Liver (tissue), 9 donors: ENCODE results near the gene CDK10. TPM values are rescaled to one million over a fixed set of nuclear protein-coding genes. Genes with fewer than 3 reads are reported as not detected.

Experiments
- DNase-seq: peaks from one replicate; pipeline ENCODE4 v3.0.0-alpha.2; 2017; ENCODE audit warnings: low spot score
- H3K27ac ChIP-seq, 2 donors: one replicate each; pipeline ENCODE4 v1.7.0; 2013; ENCODE audit warnings: inconsistent platforms in 2 of 2, low read length in 2 of 2, control low read depth in 1 of 2, low read depth in 1 of 2, mild to moderate bottlenecking in 1 of 2
- H3K27me3 ChIP-seq, 4 donors: one replicate each; pipeline versions ENCODE4 v1.6.1 to v1.7.0; 2013; ENCODE audit warnings: low read length in 3 of 4, inconsistent platforms in 1 of 4, mild to moderate bottlenecking in 1 of 4, moderate library complexity in 1 of 4; ENCODE audit not compliant: control insufficient read depth in 4 of 4, insufficient read depth in 4 of 4
- H3K36me3 ChIP-seq, 4 donors: one replicate each; pipeline versions ENCODE4 v1.6.1 to v1.7.0; 2013; ENCODE audit warnings: low read length in 3 of 4, mild to moderate bottlenecking in 3 of 4, low read depth in 1 of 4, moderate library complexity in 1 of 4; ENCODE audit not compliant: control insufficient read depth in 4 of 4, insufficient read depth in 3 of 4
- H3K4me1 ChIP-seq, 4 donors: one replicate each; pipeline versions ENCODE4 v1.6.1 to v1.7.0; 2013; ENCODE audit warnings: low read length in 3 of 4, mild to moderate bottlenecking in 3 of 4, moderate library complexity in 1 of 4; ENCODE audit not compliant: control insufficient read depth in 4 of 4, insufficient read depth in 4 of 4
- H3K4me3 ChIP-seq, 3 donors: one replicate each; pipeline versions ENCODE4 v1.6.1 to v1.7.0; 2013; ENCODE audit warnings: low read length in 3 of 3, control low read depth in 1 of 3, low read depth in 1 of 3, mild to moderate bottlenecking in 1 of 3
- H3K9ac ChIP-seq, 2 donors: one replicate each; pipeline ENCODE4 v1.7.0; 2013; ENCODE audit warnings: low read length in 2 of 2, mild to moderate bottlenecking in 2 of 2, moderate library complexity in 2 of 2, control low read depth in 1 of 2, low read depth in 1 of 2
- H3K9me3 ChIP-seq, 4 donors: one replicate each; pipeline versions ENCODE4 v1.6.1 to v1.7.0; 2013; ENCODE audit warnings: low read length in 3 of 4; ENCODE audit not compliant: control insufficient read depth in 4 of 4
- EGR1 ChIP-seq, 2 donors: IDR thresholded peaks; 2 replicates each; pipeline ENCODE4 v1.6.1; 2016 to 2018; ENCODE audit warnings: antibody characterized with exemption in 2 of 2, low read depth in 2 of 2
- FOXA1 ChIP-seq: IDR thresholded peaks from 2 replicates; pipeline ENCODE4 v1.6.1; 2016; ENCODE audit warnings: antibody characterized with exemption
- FOXA2 ChIP-seq: IDR thresholded peaks from 2 replicates; pipeline ENCODE4 v1.6.1; 2016; ENCODE audit warnings: antibody characterized with exemption
- GABPA ChIP-seq, 2 donors: IDR thresholded peaks in 1 of 2; conservative IDR thresholded peaks in 1 of 2; 2 replicates each; pipeline ENCODE4 v1.6.1; 2016; ENCODE audit warnings: antibody characterized with exemption in 2 of 2, mild to moderate bottlenecking in 1 of 2, moderate library complexity in 1 of 2
- HNF4A ChIP-seq, 2 donors: conservative IDR thresholded peaks; 2 replicates each; pipeline ENCODE4 v1.6.1; 2016; ENCODE audit warnings: antibody characterized with exemption in 2 of 2, mild to moderate bottlenecking in 2 of 2
- HNF4G ChIP-seq: IDR thresholded peaks from 2 replicates; pipeline ENCODE4 v1.6.1; 2016; ENCODE audit warnings: antibody characterized with exemption
- JUND ChIP-seq, 2 donors: IDR thresholded peaks; 2 replicates each; pipeline ENCODE4 v1.6.1; 2016; ENCODE audit warnings: antibody characterized with exemption in 2 of 2
- RAD21 ChIP-seq, 2 donors: IDR thresholded peaks; 2 replicates each; pipeline ENCODE4 v1.6.1; 2016; ENCODE audit warnings: antibody characterized with exemption in 2 of 2, mild to moderate bottlenecking in 2 of 2
- RXRA ChIP-seq, 2 donors: IDR thresholded peaks; 2 replicates each; pipeline ENCODE4 v1.6.1; 2017 to 2018; ENCODE audit warnings: antibody characterized with exemption in 2 of 2, mild to moderate bottlenecking in 1 of 2
- SP1 ChIP-seq: IDR thresholded peaks from 2 replicates; pipeline ENCODE4 v1.6.1; 2018; ENCODE audit warnings: antibody characterized with exemption, mild to moderate bottlenecking
- TAF1 ChIP-seq: conservative IDR thresholded peaks from 2 replicates; pipeline ENCODE4 v1.6.1; 2016; ENCODE audit warnings: antibody characterized with exemption, mild to moderate bottlenecking
- YY1 ChIP-seq: IDR thresholded peaks from 2 replicates; pipeline ENCODE4 v1.6.1; 2016; ENCODE audit warnings: antibody characterized with exemption, mild to moderate bottlenecking
- WGBS: extraction: QIAGEN DNeasy Blood & Tissue Kit; methylation state at CpG from one replicate; pipeline ENCODE4 v1.1.7; 2013; 5-methylcytosine and 5-hydroxymethylcytosine counted together
- polyA plus RNA-seq, 2 donors: library from polyadenylated mRNA; stranded (reverse) in 1 of 2; unstranded in 1 of 2; fragments of 200-250 nt in 1 of 2; fragments of >200 nt in 1 of 2; fragmentation: Nextera tagmentation in 1 of 2; extraction: Ambion mirVana in 1 of 2; gene quantifications; one replicate each; pipeline versions ENCODE4 v1.2.1 to v1.2.3, GENCODE V29; 2013 to 2015
- total RNA-seq, 2 donors: library from RNA; depleted of rRNA; stranded (reverse); fragments of >200 nt; gene quantifications; one replicate each; pipeline ENCODE4 v1.2.3, GENCODE V29; 2014
- TF ChIP-seq, protein P1 (sequence below): fragments of 150-350 bp; IDR thresholded peaks from 2 replicates; pipeline ENCODE4 v1.5.1; 2017; ENCODE audit warnings: improper control_type of control experiment, low read depth, low read length; ENCODE audit not compliant: missing input control
- TF ChIP-seq, protein P2 (sequence below): IDR thresholded peaks from 2 replicates; pipeline ENCODE4 v1.6.1; 2016; ENCODE audit warnings: antibody characterized with exemption
- TF ChIP-seq, protein P3 (sequence below): IDR thresholded peaks from 2 replicates; pipeline ENCODE4 v1.6.1; 2016; ENCODE audit warnings: antibody characterized with exemption, mild to moderate bottlenecking
- TF ChIP-seq, protein P4 (sequence below): IDR thresholded peaks from 2 replicates; pipeline ENCODE4 v1.6.1; 2016; ENCODE audit warnings: antibody characterized with exemption
- TF ChIP-seq, protein P5 (sequence below): IDR thresholded peaks from 2 replicates; pipeline ENCODE4 v1.6.1; 2016; ENCODE audit warnings: antibody characterized with exemption
- donor health status: healthy.
- donor health status: healthy.
- donor health status: healthy.
- donor health status: healthy.
- donor health status: healthy.

CDK10 gene
- total and polyA plus RNA-seq, 4 donors = 25.1 to 81.2 (median 56.0) TPM

DNA sequence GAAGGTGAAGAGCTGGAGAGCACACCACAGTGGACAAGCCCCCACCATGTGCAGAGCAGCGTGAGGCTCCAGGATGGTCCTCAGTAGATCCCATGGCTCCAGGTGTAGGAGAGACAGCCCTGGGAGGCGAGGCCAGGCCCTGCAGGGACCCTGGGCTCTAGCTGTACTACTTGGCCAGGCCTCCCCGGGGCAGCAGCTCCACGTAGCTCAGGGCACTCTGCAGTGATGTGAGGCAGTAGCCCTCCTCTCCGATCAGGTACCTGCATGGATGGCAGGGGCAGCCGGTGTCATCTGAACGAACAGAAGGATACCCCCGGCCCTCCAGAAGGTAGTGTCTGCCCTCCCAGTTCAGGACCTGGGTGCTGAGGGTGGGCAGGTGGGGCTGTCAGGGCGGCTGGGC lies 21.2 kb downstream of the CDK10 start:
- DNase-seq = no peak
- H3K27ac ChIP-seq = no peak overlapping the region
- no peak for TF ChIP-seq FOXA2
- TF ChIP-seq, protein P1, sequence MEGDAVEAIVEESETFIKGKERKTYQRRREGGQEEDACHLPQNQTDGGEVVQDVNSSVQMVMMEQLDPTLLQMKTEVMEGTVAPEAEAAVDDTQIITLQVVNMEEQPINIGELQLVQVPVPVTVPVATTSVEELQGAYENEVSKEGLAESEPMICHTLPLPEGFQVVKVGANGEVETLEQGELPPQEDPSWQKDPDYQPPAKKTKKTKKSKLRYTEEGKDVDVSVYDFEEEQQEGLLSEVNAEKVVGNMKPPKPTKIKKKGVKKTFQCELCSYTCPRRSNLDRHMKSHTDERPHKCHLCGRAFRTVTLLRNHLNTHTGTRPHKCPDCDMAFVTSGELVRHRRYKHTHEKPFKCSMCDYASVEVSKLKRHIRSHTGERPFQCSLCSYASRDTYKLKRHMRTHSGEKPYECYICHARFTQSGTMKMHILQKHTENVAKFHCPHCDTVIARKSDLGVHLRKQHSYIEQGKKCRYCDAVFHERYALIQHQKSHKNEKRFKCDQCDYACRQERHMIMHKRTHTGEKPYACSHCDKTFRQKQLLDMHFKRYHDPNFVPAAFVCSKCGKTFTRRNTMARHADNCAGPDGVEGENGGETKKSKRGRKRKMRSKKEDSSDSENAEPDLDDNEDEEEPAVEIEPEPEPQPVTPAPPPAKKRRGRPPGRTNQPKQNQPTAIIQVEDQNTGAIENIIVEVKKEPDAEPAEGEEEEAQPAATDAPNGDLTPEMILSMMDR = no peak
- TF ChIP-seq HNF4G = no peak
- TF ChIP-seq, protein P2, sequence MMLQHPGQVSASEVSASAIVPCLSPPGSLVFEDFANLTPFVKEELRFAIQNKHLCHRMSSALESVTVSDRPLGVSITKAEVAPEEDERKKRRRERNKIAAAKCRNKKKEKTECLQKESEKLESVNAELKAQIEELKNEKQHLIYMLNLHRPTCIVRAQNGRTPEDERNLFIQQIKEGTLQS = no peak
- no peak for TF ChIP-seq FOXA1
- TF ChIP-seq, protein P3, sequence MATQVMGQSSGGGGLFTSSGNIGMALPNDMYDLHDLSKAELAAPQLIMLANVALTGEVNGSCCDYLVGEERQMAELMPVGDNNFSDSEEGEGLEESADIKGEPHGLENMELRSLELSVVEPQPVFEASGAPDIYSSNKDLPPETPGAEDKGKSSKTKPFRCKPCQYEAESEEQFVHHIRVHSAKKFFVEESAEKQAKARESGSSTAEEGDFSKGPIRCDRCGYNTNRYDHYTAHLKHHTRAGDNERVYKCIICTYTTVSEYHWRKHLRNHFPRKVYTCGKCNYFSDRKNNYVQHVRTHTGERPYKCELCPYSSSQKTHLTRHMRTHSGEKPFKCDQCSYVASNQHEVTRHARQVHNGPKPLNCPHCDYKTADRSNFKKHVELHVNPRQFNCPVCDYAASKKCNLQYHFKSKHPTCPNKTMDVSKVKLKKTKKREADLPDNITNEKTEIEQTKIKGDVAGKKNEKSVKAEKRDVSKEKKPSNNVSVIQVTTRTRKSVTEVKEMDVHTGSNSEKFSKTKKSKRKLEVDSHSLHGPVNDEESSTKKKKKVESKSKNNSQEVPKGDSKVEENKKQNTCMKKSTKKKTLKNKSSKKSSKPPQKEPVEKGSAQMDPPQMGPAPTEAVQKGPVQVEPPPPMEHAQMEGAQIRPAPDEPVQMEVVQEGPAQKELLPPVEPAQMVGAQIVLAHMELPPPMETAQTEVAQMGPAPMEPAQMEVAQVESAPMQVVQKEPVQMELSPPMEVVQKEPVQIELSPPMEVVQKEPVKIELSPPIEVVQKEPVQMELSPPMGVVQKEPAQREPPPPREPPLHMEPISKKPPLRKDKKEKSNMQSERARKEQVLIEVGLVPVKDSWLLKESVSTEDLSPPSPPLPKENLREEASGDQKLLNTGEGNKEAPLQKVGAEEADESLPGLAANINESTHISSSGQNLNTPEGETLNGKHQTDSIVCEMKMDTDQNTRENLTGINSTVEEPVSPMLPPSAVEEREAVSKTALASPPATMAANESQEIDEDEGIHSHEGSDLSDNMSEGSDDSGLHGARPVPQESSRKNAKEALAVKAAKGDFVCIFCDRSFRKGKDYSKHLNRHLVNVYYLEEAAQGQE = no peak
- TF ChIP-seq EGR1 (IDR thresholded peaks at IDR 0.05; ENCODE audit: low read depth in 2 of 2) = no peak
- H3K9me3 ChIP-seq = no peaks in the 10 kb centered on the region
- H3K27me3 ChIP-seq = no peaks in the 10 kb centered on the region
- H3K4me1 ChIP-seq = peaks cover 0 to 12% (median 9%) of the 10 kb centered on the region in 4 donors
- 93% methylated on average over 9 of the region's 9 CpGs for WGBS
- H3K4me3 ChIP-seq = no peak overlapping the region
- H3K36me3 ChIP-seq = peaks cover 0 to 6% (median 1%) of the 10 kb centered on the region in 4 donors
- no peak overlapping the region for H3K9ac ChIP-seq

DNA sequence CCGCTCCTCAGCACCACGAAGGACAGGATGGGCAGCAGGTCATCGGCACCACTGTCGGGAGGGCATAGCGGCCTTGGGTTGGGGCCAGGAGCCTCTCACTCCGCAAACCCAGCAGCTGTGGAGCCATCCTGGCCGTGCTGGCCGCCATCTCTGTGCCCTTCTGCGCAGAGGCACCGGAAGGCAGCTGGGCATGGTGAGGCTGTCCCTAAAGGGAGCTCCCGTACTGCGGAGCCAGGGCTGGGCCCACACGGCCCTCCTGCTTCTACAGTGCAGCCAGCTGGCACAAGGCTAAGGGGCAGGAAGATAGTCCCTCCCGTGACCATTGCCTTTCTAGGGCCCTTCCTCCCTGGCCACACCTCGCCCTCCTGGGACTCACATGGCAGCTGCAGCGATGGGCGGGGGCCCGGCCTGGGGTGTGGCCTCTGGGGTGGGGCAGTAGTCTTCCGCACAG lies 22.0 kb downstream of the CDK10 start:
- Histone ChIP-seq H3K27me3 (no peaks in the 10 kb centered on the region), H3K9ac (no peak overlapping the region), H3K4me3 (no peak overlapping the region), H3K36me3 (peaks cover 0 to 6% (median 1%) of the 10 kb centered on the region in 4 donors), H3K4me1 (peaks cover 0 to 12% (median 9%) of the 10 kb centered on the region in 4 donors), H3K27ac (no peak overlapping the region), H3K9me3 (no peaks in the 10 kb centered on the region)
- no peak for TF ChIP-seq FOXA2
- TF ChIP-seq RXRA (IDR thresholded peaks at IDR 0.05) = no peak
- no peak for TF ChIP-seq FOXA1
- TF ChIP-seq, protein P4, sequence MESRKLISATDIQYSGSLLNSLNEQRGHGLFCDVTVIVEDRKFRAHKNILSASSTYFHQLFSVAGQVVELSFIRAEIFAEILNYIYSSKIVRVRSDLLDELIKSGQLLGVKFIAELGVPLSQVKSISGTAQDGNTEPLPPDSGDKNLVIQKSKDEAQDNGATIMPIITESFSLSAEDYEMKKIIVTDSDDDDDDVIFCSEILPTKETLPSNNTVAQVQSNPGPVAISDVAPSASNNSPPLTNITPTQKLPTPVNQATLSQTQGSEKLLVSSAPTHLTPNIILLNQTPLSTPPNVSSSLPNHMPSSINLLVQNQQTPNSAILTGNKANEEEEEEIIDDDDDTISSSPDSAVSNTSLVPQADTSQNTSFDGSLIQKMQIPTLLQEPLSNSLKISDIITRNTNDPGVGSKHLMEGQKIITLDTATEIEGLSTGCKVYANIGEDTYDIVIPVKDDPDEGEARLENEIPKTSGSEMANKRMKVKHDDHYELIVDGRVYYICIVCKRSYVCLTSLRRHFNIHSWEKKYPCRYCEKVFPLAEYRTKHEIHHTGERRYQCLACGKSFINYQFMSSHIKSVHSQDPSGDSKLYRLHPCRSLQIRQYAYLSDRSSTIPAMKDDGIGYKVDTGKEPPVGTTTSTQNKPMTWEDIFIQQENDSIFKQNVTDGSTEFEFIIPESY = no peak
- no peak for TF ChIP-seq HNF4A (conservative IDR thresholded peaks at IDR 0.05)
- no peak for TF ChIP-seq SP1
- TF ChIP-seq, protein P1 = no peak
- TF ChIP-seq HNF4G = no peak
- TF ChIP-seq RAD21 (IDR thresholded peaks at IDR 0.05) = no peak
- no peak for TF ChIP-seq EGR1 (IDR thresholded peaks at IDR 0.05; ENCODE audit: low read depth in 2 of 2)
- TF ChIP-seq, protein P2 = no peak
- TF ChIP-seq TAF1 = no peak
- no peak for TF ChIP-seq JUND (IDR thresholded peaks at IDR 0.05)
- no peak for TF ChIP-seq YY1
- TF ChIP-seq, protein P5, sequence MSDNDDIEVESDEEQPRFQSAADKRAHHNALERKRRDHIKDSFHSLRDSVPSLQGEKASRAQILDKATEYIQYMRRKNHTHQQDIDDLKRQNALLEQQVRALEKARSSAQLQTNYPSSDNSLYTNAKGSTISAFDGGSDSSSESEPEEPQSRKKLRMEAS = no peak
- no peak for TF ChIP-seq GABPA (IDR thresholded peaks at IDR 0.05 in 1 of 2, conservative IDR thresholded peaks at IDR 0.05 in 1 of 2)
- DNase-seq = no peak
- 87% methylated on average over 19 of the region's 19 CpGs for WGBS
